Measurements from ENCODE around the gene FAM107B.

The FAM107B gene

GRCh38 chr10:14751921-14752320 is 22.8 kb downstream of the FAM107B start:
- H3K27ac ChIP-seq (ENCODE audit: low read length, poor library complexity, severe bottlenecking), result no peak overlapping the region
- H2AK5ac ChIP-seq (ENCODE audit: low read length, severe bottlenecking), result no peak overlapping the region
- peak overlapping the region; percentile 84 for H3K9ac ChIP-seq (ENCODE audit: low read length)
- H3K36me3 ChIP-seq (ENCODE audit: control insufficient read depth in 1 of 2, insufficient read depth in 2 of 2, low read depth in 1 of 2, low read length in 2 of 2), result no peaks in the 10 kb centered on the region
- peak overlapping the region; percentile 21 for H4K8ac ChIP-seq (ENCODE audit: low read length)
- H2BK5ac ChIP-seq (ENCODE audit: low read depth, low read length, poor library complexity, severe bottlenecking), result no peak overlapping the region
- WGBS, result 36% methylated on average over 1 of the region's 1 CpG
- no peak overlapping the region for H2AFZ ChIP-seq (ENCODE audit: low read depth, low read length)
- DNase-seq, result peak; percentile 64
- peak overlapping the region in 1 of 2 experiments; percentile 51 for H3K4me3 ChIP-seq (ENCODE audit: insufficient read depth in 1 of 2, low read depth in 1 of 2, low read length in 2 of 2)
- no peaks in the 10 kb centered on the region for H3K79me1 ChIP-seq (replicated peaks; ENCODE audit: low read length, poor library complexity, severe bottlenecking)
- H3K23ac ChIP-seq (ENCODE audit: low read length in 2 of 2), result no peak overlapping the region
- no peak overlapping the region for H3K14ac ChIP-seq (ENCODE audit: low read length in 2 of 2)
- no peak overlapping the region for H2BK120ac ChIP-seq (ENCODE audit: low read depth, low read length)
- H3K4me2 ChIP-seq (ENCODE audit: low read length, poor library complexity, severe bottlenecking), result peak overlapping the region; percentile 35
- no peak overlapping the region for H3K4ac ChIP-seq (ENCODE audit: low read depth in 1 of 2, low read length in 2 of 2)
- no peak overlapping the region for H3K18ac ChIP-seq (ENCODE audit: low read depth in 1 of 2, low read length in 2 of 2)
- no peak overlapping the region for H4K91ac ChIP-seq (ENCODE audit: low read length)
- H3K9me3 ChIP-seq (ENCODE audit: control insufficient read depth, low read length), result no peaks in the 10 kb centered on the region
- H3K4me1 ChIP-seq (ENCODE audit: control insufficient read depth, insufficient read depth, low read depth, low read length), result no peaks in the 10 kb centered on the region
- H3K27me3 ChIP-seq (ENCODE audit: control insufficient read depth in 1 of 2, insufficient read depth in 1 of 2, low read length in 2 of 2), result peaks cover 0 to 2% of the 10 kb centered on the region in 2 experiments
- H2BK15ac ChIP-seq (ENCODE audit: low read depth, poor library complexity, severe bottlenecking), result no peak overlapping the region
- H2BK12ac ChIP-seq (ENCODE audit: low read length in 2 of 2), result no peak overlapping the region

- DNase-seq, result peak; percentile 40
- Histone ChIP-seq H3K4me1 (ENCODE audit: control insufficient read depth, insufficient read depth, low read depth, low read length) (no peaks in the 10 kb centered on the region), H3K4me2 (ENCODE audit: low read length, poor library complexity, severe bottlenecking) (peak overlapping the region; percentile 35), H2BK15ac (ENCODE audit: low read depth, poor library complexity, severe bottlenecking) (no peak overlapping the region), H3K36me3 (ENCODE audit: control insufficient read depth in 1 of 2, insufficient read depth in 2 of 2, low read depth in 1 of 2, low read length in 2 of 2) (no peaks in the 10 kb centered on the region), H4K91ac (ENCODE audit: low read length) (no peak overlapping the region), H3K4me3 (ENCODE audit: insufficient read depth in 1 of 2, low read depth in 1 of 2, low read length in 2 of 2) (peak overlapping the region in 1 of 2 experiments; percentile 51), H2BK120ac (ENCODE audit: low read depth, low read length) (no peak overlapping the region), H3K14ac (ENCODE audit: low read length in 2 of 2) (no peak overlapping the region), H3K9ac (ENCODE audit: low read length) (peak overlapping the region; percentile 84), H2BK12ac (ENCODE audit: low read length in 2 of 2) (no peak overlapping the region), H3K4ac (ENCODE audit: low read depth in 1 of 2, low read length in 2 of 2) (no peak overlapping the region), H2AK5ac (ENCODE audit: low read length, severe bottlenecking) (no peak overlapping the region), H4K8ac (ENCODE audit: low read length) (peak overlapping the region; percentile 21), H3K9me3 (ENCODE audit: control insufficient read depth, low read length) (no peaks in the 10 kb centered on the region), H3K18ac (ENCODE audit: low read depth in 1 of 2, low read length in 2 of 2) (no peak overlapping the region), H2AFZ (ENCODE audit: low read depth, low read length) (no peak overlapping the region), H3K27me3 (ENCODE audit: control insufficient read depth in 1 of 2, insufficient read depth in 1 of 2, low read length in 2 of 2) (peaks cover 0 to 3% of the 10 kb centered on the region in 2 experiments), H3K27ac (ENCODE audit: low read length, poor library complexity, severe bottlenecking) (no peak overlapping the region), H3K79me1 (replicated peaks; ENCODE audit: low read length, poor library complexity, severe bottlenecking) (no peaks in the 10 kb centered on the region), H3K23ac (ENCODE audit: low read length in 2 of 2) (no peak overlapping the region), H2BK5ac (ENCODE audit: low read depth, low read length, poor library complexity, severe bottlenecking) (no peak overlapping the region)
- 79% methylated on average over 12 of the region's 14 CpGs for WGBS
Observed at GRCh38 chr10:14751014-14751896, 23.4 kb downstream of the FAM107B start.

GRCh38 chr10:14749070-14749809 is 25.5 kb downstream of the FAM107B start:
- 76% methylated on average over 10 of the region's 10 CpGs for WGBS
- Histone ChIP-seq H3K79me1 (replicated peaks; ENCODE audit: low read length, poor library complexity, severe bottlenecking) (no peaks in the 10 kb centered on the region), H3K14ac (ENCODE audit: low read length in 2 of 2) (no peak overlapping the region), H3K18ac (ENCODE audit: low read depth in 1 of 2, low read length in 2 of 2) (no peak overlapping the region), H4K91ac (ENCODE audit: low read length) (no peak overlapping the region), H2AK5ac (ENCODE audit: low read length, severe bottlenecking) (no peak overlapping the region), H3K27me3 (ENCODE audit: control insufficient read depth in 1 of 2, insufficient read depth in 1 of 2, low read length in 2 of 2) (peaks cover 0 to 3% of the 10 kb centered on the region in 2 experiments), H2BK120ac (ENCODE audit: low read depth, low read length) (no peak overlapping the region), H3K9me3 (ENCODE audit: control insufficient read depth, low read length) (peaks cover 5% of the 10 kb centered on the region), H2AFZ (ENCODE audit: low read depth, low read length) (no peak overlapping the region), H3K36me3 (ENCODE audit: control insufficient read depth in 1 of 2, insufficient read depth in 2 of 2, low read depth in 1 of 2, low read length in 2 of 2) (no peaks in the 10 kb centered on the region), H3K4me2 (ENCODE audit: low read length, poor library complexity, severe bottlenecking) (no peak overlapping the region), H3K4me3 (ENCODE audit: insufficient read depth in 1 of 2, low read depth in 1 of 2, low read length in 2 of 2) (no peak overlapping the region), H4K8ac (ENCODE audit: low read length) (no peak overlapping the region), H3K4ac (ENCODE audit: low read depth in 1 of 2, low read length in 2 of 2) (no peak overlapping the region), H2BK15ac (ENCODE audit: low read depth, poor library complexity, severe bottlenecking) (no peak overlapping the region), H3K27ac (ENCODE audit: low read length, poor library complexity, severe bottlenecking) (no peak overlapping the region), H3K9ac (ENCODE audit: low read length) (peak overlapping the region; percentile 1), H3K23ac (ENCODE audit: low read length in 2 of 2) (no peak overlapping the region), H2BK5ac (ENCODE audit: low read depth, low read length, poor library complexity, severe bottlenecking) (no peak overlapping the region), H3K4me1 (ENCODE audit: control insufficient read depth, insufficient read depth, low read depth, low read length) (no peaks in the 10 kb centered on the region), H2BK12ac (ENCODE audit: low read length in 2 of 2) (no peak overlapping the region)
- DNase-seq, result no peak

- no peaks in the 10 kb centered on the region for H3K79me1 ChIP-seq (replicated peaks; ENCODE audit: low read length, poor library complexity, severe bottlenecking)
- no peak overlapping the region for H3K9ac ChIP-seq (ENCODE audit: low read length)
- WGBS, result 89% methylated on average over 3 of the region's 3 CpGs
Observed at GRCh38 chr10:14748441-14748840, 26.3 kb downstream of the FAM107B start.

More at GRCh38 chr10:14748441-14748840, 26.3 kb downstream of the FAM107B start:
- Histone ChIP-seq H3K4me2 (ENCODE audit: low read length, poor library complexity, severe bottlenecking) (no peak overlapping the region), H3K14ac (ENCODE audit: low read length in 2 of 2) (no peak overlapping the region), H2AFZ (ENCODE audit: low read depth, low read length) (no peak overlapping the region), H2BK15ac (ENCODE audit: low read depth, poor library complexity, severe bottlenecking) (no peak overlapping the region), H3K4me3 (ENCODE audit: insufficient read depth in 1 of 2, low read depth in 1 of 2, low read length in 2 of 2) (no peak overlapping the region), H2BK12ac (ENCODE audit: low read length in 2 of 2) (peak overlapping the region in 1 of 2 experiments; percentile 11), H3K27me3 (ENCODE audit: control insufficient read depth in 1 of 2, insufficient read depth in 1 of 2, low read length in 2 of 2) (peaks cover 0 to 3% of the 10 kb centered on the region in 2 experiments), H3K4ac (ENCODE audit: low read depth in 1 of 2, low read length in 2 of 2) (peak overlapping the region in 1 of 2 experiments; percentile 36), H2AK5ac (ENCODE audit: low read length, severe bottlenecking) (no peak overlapping the region), H3K27ac (ENCODE audit: low read length, poor library complexity, severe bottlenecking) (no peak overlapping the region), H3K4me1 (ENCODE audit: control insufficient read depth, insufficient read depth, low read depth, low read length) (no peaks in the 10 kb centered on the region), H3K9me3 (ENCODE audit: control insufficient read depth, low read length) (peaks cover 5% of the 10 kb centered on the region), H4K91ac (ENCODE audit: low read length) (no peak overlapping the region), H4K8ac (ENCODE audit: low read length) (no peak overlapping the region), H3K18ac (ENCODE audit: low read depth in 1 of 2, low read length in 2 of 2) (no peak overlapping the region), H2BK5ac (ENCODE audit: low read depth, low read length, poor library complexity, severe bottlenecking) (no peak overlapping the region), H3K36me3 (ENCODE audit: control insufficient read depth in 1 of 2, insufficient read depth in 2 of 2, low read depth in 1 of 2, low read length in 2 of 2) (no peaks in the 10 kb centered on the region), H2BK120ac (ENCODE audit: low read depth, low read length) (no peak overlapping the region), H3K23ac (ENCODE audit: low read length in 2 of 2) (no peak overlapping the region)
- no peak for DNase-seq

Measured in mesenchymal stem cell (in vitro differentiated cells and primary cell).